Measurements from ENCODE around the gene MOCS3.

DNA sequence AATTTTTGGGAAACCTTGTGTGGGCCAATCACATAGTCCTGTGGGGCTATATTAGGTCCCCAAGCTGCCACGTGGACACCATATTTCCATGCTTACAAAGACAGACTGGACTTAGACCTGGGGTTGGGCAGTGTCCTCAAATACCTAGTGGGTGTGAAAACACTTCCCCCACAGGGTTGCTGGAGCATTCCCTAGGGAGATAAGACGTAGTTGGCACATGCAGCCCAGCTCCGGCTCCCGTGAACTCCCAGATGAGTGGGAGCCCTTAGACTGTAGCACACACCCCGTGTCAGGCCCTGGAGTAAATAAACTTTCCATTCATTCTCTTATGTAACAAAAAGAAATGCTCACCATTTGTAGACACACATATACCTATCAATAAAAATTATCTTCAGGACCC, 50.1 kb downstream of the MOCS3 start:
- TF ChIP-seq, protein P1, sequence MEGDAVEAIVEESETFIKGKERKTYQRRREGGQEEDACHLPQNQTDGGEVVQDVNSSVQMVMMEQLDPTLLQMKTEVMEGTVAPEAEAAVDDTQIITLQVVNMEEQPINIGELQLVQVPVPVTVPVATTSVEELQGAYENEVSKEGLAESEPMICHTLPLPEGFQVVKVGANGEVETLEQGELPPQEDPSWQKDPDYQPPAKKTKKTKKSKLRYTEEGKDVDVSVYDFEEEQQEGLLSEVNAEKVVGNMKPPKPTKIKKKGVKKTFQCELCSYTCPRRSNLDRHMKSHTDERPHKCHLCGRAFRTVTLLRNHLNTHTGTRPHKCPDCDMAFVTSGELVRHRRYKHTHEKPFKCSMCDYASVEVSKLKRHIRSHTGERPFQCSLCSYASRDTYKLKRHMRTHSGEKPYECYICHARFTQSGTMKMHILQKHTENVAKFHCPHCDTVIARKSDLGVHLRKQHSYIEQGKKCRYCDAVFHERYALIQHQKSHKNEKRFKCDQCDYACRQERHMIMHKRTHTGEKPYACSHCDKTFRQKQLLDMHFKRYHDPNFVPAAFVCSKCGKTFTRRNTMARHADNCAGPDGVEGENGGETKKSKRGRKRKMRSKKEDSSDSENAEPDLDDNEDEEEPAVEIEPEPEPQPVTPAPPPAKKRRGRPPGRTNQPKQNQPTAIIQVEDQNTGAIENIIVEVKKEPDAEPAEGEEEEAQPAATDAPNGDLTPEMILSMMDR (IDR thresholded peaks at IDR 0.05), result no peak
- TF ChIP-seq EP300 (IDR thresholded peaks at IDR 0.05), result no peak
- no peak for TF ChIP-seq POLR2A (IDR thresholded peaks at IDR 0.05)

Measured in ovary (tissue), 3 donors.